ENCODE results near the gene TNFAIP6.
"Not testable (repeated sequence)": the region's sequence is repeated elsewhere in the genome, so short reads cannot be mapped to it uniquely, and the experiment has no call there.

Gene TNFAIP6, protein sequence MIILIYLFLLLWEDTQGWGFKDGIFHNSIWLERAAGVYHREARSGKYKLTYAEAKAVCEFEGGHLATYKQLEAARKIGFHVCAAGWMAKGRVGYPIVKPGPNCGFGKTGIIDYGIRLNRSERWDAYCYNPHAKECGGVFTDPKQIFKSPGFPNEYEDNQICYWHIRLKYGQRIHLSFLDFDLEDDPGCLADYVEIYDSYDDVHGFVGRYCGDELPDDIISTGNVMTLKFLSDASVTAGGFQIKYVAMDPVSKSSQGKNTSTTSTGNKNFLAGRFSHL

DNA sequence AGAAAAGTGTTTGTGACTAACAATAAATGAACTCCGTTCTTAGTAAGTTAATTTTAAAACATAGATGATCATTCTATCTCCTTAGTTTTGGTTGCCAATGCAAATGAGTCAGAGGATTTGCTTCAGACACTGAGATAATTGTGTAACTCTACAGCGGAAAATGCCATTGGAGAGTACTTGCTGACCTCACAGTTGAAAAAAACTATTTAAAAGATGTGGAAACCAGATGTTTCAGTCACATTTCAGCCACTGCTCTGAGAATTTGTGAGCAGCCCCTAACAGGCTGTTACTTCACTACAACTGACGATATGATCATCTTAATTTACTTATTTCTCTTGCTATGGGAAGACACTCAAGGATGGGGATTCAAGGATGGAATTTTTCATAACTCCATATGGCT, at the start of gene TNFAIP6:
Gene TNFAIP6, plus strand, starts transcription at position 234 of the 400 bp plus-strand sequence. Its CDS starts 75 bp downstream, at position 309.
- no peak for DNase-seq

DNA sequence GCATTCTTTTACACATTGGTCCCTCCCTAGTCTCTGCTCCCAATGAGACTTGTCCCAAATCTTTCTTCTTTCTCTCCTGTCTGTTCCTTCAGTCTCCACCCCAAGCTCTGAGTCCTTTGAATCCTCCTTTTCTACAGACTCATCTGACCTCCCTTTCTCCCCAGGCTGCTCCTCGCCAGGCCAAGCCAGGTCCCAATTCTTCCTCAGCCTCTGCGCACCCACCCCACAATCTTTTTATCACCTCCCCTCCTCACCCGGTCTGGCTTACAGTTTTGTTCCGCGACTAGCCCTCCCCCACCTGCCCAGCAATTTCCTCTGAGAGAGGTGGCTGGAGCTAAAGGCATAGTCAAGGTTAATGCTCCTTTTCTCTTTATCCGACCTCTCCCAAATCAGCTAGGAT, 47.1 kb upstream of the TNFAIP6 start:
- not testable (repeated sequence) for DNase-seq

DNA sequence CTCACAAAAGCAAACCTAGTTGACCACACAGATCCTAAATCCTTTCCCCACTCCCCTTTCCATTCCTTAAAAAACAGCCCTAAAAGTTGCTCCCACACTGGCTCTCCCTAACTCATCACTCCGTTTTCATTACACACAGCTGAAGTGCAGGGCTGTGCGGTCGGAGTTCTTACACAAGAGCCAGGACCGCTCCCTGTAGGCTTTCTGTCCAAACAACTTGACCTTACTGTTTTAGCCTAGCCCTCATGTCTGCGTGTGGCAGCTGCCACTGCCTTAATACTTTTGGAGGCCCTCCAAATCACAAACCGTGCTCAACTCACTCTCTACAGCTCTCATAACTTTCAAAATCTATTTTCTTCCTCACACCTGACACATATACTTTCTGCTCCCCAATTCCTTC, 45.0 kb upstream of the TNFAIP6 start:
- DNase-seq: not testable (repeated sequence)

DNA sequence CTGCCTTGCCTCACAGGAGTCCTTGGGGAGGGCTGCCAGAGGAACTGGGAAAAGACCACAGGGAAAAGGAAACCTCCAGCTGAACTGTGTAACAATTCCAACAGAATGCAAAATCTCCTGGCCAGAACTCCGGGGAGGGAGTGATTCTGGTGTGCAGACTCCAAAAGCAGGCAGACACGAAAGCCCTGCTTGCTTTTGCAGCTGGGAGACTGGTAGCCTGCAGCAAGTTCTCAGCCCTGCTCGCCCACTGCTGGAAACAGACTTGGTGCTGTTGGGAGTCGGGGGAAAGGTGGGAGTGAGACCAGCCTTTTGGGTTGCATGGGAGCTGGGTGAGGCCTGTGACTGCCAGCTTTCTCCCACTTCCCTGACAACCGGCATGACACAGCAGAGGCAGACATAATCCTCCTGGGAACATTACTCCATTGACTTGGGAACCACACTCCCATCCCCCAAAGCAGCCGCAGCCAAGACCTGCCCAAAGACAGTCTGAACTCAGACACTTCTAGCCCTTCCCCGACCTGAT, 42.0 kb upstream of the TNFAIP6 start:
- DNase-seq: peak; percentile 3

DNA sequence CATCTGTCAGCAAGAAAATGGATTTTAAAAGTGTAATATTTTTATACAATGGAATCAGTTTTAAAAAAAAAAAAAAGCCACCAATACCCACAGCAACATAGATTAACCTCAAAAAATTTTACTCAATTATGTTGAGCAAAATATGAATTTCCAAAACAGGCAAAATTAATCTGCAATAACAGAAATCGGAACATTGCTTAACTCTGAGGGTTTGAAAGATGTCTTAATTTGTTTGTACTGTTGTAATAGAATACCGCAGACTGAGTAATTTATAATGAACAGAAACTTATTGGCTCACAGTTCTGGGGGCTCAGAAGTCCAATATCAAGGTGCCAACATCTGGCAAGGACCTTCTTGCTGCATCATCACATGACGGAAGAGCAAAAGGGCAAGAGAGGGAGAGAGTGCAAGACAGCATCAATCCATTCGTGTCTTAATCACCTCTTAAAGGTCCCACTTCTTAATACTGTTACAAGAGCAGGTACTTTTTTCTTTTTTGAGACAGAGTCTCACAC, 31.8 kb upstream of the TNFAIP6 start:
- no peak for DNase-seq

DNA sequence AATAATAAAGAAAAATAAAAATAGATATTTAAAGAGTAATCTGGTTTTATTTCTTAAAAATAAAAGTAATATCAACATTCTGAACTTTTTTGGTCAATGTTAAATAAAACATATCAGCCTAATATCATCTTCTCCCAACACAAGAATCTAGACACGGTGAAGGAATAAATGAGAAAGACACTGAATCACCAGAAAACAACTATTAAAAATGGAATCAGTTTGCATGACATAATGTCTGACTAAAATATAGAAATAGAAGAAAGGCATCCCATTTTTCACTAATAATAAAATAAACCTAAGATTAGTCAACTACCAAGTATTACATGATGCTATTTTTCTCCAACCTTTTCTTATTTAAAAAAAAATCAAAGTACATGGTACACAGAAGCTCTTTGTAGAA, 30.8 kb upstream of the TNFAIP6 start:
- DNase-seq: no peak

DNA sequence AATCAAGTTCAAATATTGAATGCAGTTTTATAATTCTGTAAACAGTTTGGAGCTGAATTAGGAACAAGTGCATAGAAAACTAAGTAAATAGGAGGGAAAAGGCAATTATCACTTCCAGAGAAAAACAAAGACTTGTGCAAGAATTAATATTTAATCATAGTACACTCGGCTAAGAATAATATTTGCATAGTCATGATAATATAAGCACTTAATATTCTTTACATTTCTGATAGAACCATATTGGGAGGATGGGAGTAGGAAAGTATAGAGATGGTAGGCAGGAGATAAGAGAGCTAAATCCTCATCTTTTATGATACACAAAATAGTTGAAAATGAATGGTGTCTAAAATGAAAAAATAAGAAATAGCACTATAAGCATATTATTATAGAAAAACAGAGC, 27.4 kb upstream of the TNFAIP6 start:
- no peak for DNase-seq

DNA sequence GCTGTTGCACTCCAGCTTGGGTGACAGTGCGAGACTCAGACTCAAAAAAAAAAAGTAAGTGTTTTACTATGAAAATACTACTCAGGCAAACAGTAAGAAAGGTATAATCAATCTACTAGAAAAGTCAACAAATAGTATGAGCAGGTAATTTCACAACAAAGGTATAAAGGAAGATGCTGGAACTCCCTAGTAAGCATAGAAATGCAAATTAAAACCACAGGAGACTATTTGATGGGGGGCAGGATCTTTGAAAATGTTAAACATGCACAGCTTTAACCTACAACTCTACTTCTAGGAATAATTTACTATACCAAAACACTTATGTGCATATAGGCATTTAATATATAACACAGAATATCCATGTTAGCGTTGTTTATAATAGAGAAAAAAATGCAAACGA, 24.3 kb upstream of the TNFAIP6 start:
- DNase-seq: no peak

DNA sequence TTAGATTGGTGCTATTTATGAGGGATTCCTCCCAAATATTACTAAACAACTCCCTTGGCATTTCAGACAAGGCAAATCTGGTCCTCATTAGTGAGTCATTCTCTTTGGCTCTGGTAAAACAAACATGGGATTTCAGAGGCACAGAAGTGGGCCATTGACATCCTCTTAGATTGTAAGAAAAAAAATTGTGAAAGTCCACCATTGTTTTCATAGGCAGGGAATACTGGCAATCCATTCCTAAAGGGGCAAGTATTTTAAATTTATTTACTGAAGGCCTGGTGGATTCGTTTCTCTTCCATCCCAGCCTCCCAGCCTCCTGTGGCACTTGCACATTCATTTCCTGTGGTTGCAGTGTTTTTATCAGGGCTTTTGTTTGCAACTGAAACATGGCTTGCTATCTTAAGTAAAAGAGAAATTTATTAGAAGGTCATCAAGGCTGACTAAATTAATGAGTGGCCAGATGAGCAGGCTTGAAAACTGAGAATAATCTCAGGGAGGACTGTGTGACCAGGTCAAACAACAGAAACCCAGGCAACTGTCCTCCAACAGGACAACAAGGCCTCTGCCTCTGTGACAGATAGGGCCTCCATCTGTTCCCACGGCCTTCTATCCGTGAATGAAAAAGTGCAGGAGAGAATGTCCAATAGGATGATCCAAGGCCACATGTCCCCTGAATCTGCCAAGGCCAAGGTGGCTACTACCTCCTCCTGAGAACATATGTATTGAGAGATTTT, 23.1 kb upstream of the TNFAIP6 start:
- DNase-seq: no peak

DNA sequence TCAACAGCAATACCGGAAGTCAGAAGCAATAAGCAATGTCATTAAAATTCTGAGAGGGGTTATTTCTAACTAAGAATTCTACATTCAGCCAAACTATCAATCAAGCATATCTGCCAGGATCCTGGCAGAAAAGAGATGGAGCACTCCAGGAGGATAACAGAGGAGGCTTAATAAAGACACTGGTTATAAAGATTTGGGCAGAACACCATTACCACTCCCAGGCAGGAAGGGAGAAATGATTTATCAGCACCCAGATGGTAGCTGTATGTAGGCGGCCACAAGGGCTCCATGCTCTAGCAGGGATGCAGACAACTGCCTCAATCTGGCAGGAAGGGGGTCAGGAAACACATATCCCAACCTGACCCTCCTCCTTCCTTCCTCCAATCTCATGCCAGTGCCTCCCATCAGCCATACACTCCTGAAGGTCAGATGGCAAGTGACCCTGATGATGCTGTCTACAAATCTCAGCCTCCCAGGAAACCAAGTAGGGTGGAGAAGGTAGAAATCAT, 20.5 kb upstream of the TNFAIP6 start:
- DNase-seq: no peak

DNA sequence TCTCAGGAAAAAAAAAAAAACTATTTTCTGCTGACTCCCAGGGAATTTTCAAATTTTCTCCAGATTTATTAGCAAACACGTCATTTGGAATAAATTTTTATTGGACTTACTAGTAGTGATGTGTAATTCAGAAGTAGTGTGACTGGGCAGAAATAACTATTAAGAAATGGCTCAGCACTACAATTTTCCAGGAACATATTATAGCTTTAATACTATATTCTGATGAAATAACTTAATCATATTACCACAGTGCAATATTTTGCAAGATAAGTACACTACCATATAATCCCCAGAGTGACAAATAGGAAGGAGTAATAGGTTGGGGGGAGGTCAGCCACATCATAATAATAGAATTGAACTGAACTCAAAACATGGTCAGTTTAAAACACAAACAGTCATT, 19.7 kb upstream of the TNFAIP6 start:
- DNase-seq: no peak

DNA sequence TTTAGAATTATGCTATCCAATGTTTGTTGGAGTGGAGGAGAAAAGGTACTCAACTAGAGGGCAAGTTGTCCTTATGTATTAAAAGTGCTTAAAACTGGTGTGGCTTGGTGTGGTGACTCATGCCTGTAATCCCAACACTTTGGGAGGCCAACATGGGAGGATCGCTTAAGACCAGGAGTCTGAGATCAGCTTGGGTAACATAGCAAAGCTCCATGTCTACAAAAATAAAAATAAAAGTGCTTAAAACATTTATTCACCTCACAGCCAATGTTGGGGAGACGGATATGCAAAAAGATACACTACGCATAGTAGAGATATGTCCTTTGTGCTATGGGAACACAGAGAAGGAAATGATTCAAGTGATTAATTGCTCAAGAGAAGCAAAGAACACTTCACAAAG, 19.3 kb upstream of the TNFAIP6 start:
- no peak for DNase-seq

DNA sequence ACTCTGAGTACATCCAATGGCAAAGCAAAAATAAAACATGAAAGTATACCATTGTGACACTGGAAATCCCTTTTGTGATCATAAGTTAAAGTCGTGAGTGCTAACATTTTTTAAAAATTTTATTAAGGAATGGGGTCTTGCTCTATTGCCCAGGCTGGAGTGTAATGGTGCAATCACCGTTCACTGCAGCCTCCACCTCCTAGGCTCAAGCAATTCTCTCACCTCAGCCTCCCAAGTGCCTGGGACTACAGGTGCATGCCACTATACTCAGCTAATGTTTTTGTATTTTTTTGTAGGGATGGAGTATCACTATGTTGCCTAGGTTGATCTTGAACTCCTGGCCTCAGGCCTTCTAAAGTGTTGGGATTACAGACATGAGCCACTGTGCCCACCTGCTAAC, 14.3 kb upstream of the TNFAIP6 start:
- no peak for DNase-seq

DNA sequence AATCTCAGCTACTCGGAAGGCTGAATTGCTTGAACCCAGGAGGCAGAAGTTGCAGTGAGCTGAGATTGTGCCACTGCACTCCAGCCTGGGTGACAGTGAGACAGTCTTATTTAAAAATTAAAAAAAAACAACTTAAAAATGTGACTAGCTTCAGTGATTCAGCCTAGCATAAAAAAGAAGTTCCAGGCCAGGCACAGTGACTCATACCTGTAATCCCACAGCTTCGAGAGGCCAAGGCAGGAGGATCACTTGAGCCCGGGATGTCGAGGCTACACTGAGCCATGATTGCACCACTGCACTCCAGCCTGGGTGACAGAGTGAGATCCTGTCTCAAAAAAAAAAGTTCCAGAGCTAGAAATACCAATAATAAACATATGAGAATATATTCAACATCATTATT, 13.2 kb upstream of the TNFAIP6 start:
- DNase-seq: not testable (repeated sequence)

DNA sequence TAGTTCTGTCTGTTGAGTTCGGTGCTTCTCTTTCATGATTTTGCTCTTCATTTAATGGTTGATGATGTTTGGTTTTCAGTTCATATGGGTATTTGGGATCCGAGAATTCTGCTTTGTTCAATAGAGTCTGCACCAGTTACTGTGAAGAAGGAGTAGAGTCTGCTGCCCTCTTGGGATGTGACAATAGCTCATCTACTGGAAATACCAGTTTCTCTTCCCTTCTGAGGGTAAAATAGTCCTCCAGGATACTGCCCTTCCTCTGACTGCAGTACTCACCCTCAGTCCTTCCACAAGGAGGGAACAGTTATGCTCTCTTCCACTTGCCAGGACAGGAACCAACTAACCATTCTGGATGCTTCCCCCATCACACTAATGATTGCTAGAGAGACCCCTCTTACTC, 12.5 kb upstream of the TNFAIP6 start:
- DNase-seq: no peak

DNA sequence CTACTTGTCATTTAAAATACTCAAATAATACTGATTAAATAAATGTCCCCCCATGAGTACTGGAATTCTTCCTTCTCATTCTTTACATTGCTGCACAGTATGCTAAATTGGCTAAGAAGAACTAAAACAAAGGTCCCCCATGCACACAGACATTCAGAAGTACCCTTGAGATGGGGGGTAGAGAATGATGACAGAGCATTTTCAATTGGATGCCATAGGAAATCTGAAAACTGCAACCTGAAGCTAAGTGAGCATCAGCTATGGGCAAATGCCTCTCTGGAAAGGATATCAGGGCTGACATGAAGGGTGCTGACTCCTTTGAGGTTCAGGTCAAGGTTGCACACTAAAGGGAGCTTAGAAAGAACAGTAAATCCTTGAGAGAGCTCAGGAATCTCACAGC, 10.1 kb upstream of the TNFAIP6 start:
- no peak for DNase-seq

DNA sequence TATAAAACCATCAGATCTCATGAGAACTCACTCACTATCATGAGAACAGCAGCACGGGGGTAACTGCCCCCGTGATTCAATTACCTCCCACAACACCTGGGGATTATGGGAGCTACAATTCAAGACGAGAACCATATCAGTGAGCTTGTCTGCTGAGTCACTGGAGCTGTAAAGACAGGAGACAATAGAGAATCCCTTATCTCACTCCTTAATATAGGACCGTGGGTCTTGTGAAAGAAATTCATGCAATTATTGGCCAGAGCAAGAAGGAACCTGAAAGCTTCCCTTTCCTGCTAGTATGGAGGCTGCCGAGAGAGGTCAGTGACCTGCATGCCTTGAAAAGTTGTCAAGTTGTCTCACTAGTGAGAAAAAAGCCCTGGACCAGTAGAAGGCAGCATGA, 9.5 kb upstream of the TNFAIP6 start:
- no peak for DNase-seq

DNA sequence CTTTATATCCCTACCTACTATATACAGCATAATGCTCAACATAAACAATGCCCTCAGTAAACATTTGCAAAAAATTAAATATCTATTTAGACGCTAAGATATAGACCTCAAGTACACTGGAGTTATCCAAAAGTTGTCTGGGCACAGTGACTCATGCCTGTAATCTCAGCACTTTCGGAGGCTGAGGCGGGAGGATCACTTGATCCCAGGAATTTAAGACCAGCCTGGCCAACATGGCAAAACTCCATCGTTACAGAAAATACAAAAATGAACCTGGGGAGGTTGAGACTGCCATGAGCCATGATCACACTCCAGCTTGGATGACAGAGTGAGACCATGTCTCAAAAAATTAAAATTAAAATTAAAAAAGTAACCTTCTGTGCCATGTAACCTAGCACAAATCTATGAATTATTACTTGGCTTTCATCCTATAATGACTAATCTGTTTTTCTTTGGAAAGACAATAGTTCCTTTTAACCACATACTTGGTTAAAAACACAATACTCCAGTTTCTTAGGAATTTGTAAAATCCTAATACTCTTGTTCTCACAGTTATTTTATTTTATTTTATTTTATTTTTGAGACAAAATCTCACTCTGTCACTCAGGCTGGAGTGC, 6.7 kb upstream of the TNFAIP6 start:
- DNase-seq: no peak

DNA sequence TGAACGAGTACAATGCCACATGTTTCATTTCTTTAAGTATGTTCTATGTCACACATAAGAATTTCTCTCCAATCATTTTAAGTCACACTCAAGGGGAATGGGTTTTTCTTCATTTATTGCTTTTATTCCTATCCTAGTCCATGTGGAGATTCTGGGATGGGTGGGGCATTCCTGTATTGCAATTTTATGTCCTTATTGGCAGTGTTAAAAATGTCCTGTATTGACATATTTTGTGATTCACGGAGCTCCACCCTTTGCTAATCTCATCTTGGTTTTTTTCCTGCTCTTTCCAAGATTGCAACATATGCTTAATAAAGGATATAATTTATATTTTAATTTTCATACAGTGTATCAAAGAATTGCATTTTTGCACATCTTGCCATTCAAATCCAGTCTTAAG, 3.4 kb upstream of the TNFAIP6 start:
- no peak for DNase-seq

DNA sequence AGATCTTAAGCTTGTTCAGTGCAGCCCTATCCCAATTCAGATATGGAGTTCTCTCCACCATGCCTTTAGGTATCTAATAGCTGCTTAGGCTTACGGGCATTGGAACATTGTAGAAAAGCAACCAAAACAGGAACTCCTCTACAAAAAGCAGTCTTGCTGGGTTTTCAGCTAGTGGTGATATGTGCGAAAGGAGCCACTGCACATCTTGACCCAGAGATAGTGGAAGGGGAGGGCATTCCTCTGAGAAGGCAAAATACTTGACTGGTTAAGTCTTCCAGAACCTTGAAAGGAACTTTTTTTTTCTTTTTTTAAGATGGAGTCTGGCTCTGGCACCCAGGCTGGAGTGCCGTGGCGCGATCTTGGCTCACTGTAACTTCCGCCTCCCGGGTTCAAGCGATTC, 2.6 kb upstream of the TNFAIP6 start:
- no peak for DNase-seq

DNA sequence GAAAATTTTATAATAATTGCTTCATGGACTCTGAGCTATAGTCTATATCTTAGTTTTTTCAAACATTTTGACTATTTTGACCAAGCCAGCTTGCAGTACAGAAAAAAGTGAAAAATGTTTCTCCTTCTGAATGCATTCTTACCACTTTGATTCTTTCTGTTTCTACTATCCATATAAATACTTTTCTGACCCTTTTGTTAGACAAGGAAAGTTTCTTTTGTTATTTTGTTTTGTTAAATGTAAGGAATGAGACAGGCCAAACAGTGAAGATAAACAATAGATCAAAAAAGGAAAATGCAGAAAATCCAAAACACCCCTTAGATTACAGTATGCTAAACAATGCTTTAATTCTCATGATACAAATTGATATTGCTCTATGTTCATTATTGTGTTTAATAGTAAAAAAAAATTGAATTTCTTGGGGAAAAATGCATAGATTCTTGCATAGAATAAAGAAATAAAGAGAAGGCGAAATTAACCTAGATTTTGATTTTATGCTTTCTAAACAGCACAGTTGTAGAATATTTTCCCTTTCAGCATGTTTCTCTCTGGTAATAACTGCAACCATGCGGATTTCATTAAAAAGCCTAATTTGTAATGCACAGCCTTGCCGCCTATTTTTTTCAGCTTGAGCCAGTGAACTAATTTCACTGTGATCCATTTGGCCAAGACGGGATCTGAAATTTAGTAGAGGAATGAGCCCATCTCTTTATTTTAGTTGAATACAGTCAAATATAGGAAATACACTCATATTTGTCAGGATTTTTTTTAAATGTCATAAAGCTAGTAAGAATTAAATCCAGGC, 976 bp downstream of the TNFAIP6 start:
- no peak for DNase-seq

DNA sequence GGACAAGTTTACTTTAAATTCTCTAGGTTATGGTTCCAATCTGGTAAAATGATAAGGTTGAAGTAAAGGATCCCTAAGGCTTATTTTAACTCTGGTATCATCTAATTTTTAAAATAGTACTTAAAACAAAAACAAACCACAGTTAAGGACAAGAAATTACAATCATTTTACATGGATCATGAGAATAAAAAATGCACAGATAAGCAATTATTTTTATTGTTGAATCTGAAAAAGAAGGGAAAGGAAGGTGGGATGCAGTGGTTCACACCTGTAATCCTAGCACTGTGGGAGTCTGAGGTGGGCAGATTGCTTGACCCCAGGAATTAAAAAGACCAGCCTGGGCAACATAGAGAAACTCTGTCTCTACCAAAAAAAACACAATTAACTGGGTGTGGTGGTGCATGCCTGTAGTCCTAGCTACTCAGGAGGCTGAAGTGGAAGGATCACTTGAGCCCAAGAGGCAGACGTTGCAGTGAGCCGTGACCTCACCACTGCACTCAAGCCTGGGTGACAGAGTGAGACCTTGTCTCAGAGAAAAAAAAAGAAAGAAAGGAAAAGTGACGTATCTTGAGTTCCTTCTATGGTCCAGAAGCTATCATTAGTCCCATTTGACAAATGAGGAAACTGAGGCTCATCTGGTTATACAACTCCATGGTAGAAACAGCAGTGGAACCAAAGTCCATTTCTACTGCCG, 2.5 kb downstream of the TNFAIP6 start:
- no peak for DNase-seq
